ENCODE data around the gene MAGEC3.

DNA sequence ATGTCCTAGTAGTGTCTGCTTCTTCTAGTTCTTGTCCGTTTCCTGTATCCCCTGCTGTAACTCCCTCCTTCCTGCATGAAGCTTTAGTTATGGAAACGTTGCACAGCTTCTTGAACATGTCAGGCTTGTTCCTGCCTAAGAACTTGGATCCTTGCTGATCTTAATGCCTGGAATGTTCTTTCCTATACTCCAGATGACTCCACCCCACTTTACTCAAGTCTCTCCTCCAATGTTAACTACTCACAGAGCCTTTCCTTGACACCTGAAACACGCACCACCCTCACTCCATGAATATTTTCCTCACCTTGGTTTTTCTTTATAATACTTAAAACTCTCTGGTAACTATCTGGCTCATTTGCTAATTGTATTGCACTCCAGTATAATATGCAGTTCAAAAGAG is 19.4 kb downstream of the MAGEC3 start:
- TF ChIP-seq ATF2 (IDR thresholded peaks at IDR 0.05; ENCODE audit: low read length) (no peak), SUZ12 (IDR thresholded peaks at IDR 0.05; ENCODE audit: unreplicated experiment) (no peak), ZNF207 (IDR thresholded peaks at IDR 0.05; ENCODE audit: borderline replicate concordance) (no peak), EZH2 (IDR thresholded peaks at IDR 0.05; ENCODE audit: borderline replicate concordance, control insufficient read depth, low read depth, low read length) (no peak), POLR2A (IDR thresholded peaks at IDR 0.05; ENCODE audit: low read depth, low read length) (no peak), MAX (IDR thresholded peaks at IDR 0.05; ENCODE audit: low read depth, low read length) (no peak), POLR2AphosphoS5 (IDR thresholded peaks at IDR 0.05; ENCODE audit: low read length) (no peak), CREM (IDR thresholded peaks at IDR 0.05; ENCODE audit: low read depth) (no peak), NR2C2 (IDR thresholded peaks at IDR 0.05; ENCODE audit: borderline replicate concordance, control insufficient read depth, insufficient read length, low read depth) (no peak), SIN3A (IDR thresholded peaks at IDR 0.05; ENCODE audit: low read depth, low read length) (no peak)
- TF ChIP-seq, protein P1, sequence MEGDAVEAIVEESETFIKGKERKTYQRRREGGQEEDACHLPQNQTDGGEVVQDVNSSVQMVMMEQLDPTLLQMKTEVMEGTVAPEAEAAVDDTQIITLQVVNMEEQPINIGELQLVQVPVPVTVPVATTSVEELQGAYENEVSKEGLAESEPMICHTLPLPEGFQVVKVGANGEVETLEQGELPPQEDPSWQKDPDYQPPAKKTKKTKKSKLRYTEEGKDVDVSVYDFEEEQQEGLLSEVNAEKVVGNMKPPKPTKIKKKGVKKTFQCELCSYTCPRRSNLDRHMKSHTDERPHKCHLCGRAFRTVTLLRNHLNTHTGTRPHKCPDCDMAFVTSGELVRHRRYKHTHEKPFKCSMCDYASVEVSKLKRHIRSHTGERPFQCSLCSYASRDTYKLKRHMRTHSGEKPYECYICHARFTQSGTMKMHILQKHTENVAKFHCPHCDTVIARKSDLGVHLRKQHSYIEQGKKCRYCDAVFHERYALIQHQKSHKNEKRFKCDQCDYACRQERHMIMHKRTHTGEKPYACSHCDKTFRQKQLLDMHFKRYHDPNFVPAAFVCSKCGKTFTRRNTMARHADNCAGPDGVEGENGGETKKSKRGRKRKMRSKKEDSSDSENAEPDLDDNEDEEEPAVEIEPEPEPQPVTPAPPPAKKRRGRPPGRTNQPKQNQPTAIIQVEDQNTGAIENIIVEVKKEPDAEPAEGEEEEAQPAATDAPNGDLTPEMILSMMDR (IDR thresholded peaks at IDR 0.05 in 2 of 3, conservative IDR thresholded peaks at IDR 0.05 in 1 of 3; ENCODE audit: control insufficient read depth in 2 of 3, extremely low read depth in 1 of 3, insufficient read depth in 1 of 3, low read depth in 3 of 3, low read length in 3 of 3), result no peak
- TF ChIP-seq, protein P2, sequence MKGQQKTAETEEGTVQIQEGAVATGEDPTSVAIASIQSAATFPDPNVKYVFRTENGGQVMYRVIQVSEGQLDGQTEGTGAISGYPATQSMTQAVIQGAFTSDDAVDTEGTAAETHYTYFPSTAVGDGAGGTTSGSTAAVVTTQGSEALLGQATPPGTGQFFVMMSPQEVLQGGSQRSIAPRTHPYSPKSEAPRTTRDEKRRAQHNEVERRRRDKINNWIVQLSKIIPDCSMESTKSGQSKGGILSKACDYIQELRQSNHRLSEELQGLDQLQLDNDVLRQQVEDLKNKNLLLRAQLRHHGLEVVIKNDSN (IDR thresholded peaks at IDR 0.05; ENCODE audit: borderline replicate concordance, extremely low read length, insufficient read depth, low read depth, low read length), result no peak
- TF ChIP-seq, protein P3, sequence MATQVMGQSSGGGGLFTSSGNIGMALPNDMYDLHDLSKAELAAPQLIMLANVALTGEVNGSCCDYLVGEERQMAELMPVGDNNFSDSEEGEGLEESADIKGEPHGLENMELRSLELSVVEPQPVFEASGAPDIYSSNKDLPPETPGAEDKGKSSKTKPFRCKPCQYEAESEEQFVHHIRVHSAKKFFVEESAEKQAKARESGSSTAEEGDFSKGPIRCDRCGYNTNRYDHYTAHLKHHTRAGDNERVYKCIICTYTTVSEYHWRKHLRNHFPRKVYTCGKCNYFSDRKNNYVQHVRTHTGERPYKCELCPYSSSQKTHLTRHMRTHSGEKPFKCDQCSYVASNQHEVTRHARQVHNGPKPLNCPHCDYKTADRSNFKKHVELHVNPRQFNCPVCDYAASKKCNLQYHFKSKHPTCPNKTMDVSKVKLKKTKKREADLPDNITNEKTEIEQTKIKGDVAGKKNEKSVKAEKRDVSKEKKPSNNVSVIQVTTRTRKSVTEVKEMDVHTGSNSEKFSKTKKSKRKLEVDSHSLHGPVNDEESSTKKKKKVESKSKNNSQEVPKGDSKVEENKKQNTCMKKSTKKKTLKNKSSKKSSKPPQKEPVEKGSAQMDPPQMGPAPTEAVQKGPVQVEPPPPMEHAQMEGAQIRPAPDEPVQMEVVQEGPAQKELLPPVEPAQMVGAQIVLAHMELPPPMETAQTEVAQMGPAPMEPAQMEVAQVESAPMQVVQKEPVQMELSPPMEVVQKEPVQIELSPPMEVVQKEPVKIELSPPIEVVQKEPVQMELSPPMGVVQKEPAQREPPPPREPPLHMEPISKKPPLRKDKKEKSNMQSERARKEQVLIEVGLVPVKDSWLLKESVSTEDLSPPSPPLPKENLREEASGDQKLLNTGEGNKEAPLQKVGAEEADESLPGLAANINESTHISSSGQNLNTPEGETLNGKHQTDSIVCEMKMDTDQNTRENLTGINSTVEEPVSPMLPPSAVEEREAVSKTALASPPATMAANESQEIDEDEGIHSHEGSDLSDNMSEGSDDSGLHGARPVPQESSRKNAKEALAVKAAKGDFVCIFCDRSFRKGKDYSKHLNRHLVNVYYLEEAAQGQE (IDR thresholded peaks at IDR 0.05; ENCODE audit: low read depth, low read length), result no peak
- TF ChIP-seq, protein P4, sequence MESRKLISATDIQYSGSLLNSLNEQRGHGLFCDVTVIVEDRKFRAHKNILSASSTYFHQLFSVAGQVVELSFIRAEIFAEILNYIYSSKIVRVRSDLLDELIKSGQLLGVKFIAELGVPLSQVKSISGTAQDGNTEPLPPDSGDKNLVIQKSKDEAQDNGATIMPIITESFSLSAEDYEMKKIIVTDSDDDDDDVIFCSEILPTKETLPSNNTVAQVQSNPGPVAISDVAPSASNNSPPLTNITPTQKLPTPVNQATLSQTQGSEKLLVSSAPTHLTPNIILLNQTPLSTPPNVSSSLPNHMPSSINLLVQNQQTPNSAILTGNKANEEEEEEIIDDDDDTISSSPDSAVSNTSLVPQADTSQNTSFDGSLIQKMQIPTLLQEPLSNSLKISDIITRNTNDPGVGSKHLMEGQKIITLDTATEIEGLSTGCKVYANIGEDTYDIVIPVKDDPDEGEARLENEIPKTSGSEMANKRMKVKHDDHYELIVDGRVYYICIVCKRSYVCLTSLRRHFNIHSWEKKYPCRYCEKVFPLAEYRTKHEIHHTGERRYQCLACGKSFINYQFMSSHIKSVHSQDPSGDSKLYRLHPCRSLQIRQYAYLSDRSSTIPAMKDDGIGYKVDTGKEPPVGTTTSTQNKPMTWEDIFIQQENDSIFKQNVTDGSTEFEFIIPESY (IDR thresholded peaks at IDR 0.05), result no peak

Data from GM12878 (cell line).